Hematopoietic multipotent progenitor cell treated with erythropoietin and hydrocortisone succinate and interleukin-3 and kit ligand, for 17 days (in vitro differentiated cells): Measurements from ENCODE around the gene SOX18.

Experiments used
- DNase-seq: peaks from one replicate; pipeline ENCODE4 v3.0.0-alpha.2; 2015; ENCODE audit warnings: low spot score

Gene SOX18

GRCh38 chr20:64051561-64052325 lies 2.3 kb upstream of the SOX18 start:
- no peak for DNase-seq

- DNase-seq = no peak
Measured at GRCh38 chr20:64051033-64051452, 1.6 kb upstream of the SOX18 start.

GRCh38 chr20:64050261-64051032 lies 1.0 kb upstream of the SOX18 start:
- no peak for DNase-seq

GRCh38 chr20:64049878-64050260 lies 430 bp upstream of the SOX18 start:
- DNase-seq = no peak

- DNase-seq = no peak
Measured at GRCh38 chr20:64048402-64049044, 916 bp downstream of the SOX18 start.

- DNase-seq = no peak
Measured at GRCh38 chr20:64047968-64048401, 1.5 kb downstream of the SOX18 start.

GRCh38 chr20:64047046-64047389 lies 2.4 kb downstream of the SOX18 start:
- DNase-seq = no peak

- no peak for DNase-seq
Measured at GRCh38 chr20:64045346-64046011, 4.0 kb downstream of the SOX18 start.

GRCh38 chr20:64044484-64045247 lies 4.8 kb downstream of the SOX18 start:
- DNase-seq = no peak

- no peak for DNase-seq
Measured at GRCh38 chr20:64043768-64044167, 5.7 kb downstream of the SOX18 start.

GRCh38 chr20:64042054-64042781 lies 7.2 kb downstream of the SOX18 start:
- no peak for DNase-seq

- DNase-seq = no peak
Measured at GRCh38 chr20:64041781-64042053, 7.7 kb downstream of the SOX18 start.

- DNase-seq = no peak
Measured at GRCh38 chr20:64041040-64041780, 8.2 kb downstream of the SOX18 start.

- DNase-seq = no peak
Measured at GRCh38 chr20:64040231-64041039, 9.0 kb downstream of the SOX18 start.

- DNase-seq = no peak
Measured at GRCh38 chr20:64039293-64040160, 9.9 kb downstream of the SOX18 start.

GRCh38 chr20:64038565-64039292 lies 10.7 kb downstream of the SOX18 start:
- DNase-seq = no peak

- DNase-seq = no peak
Measured at GRCh38 chr20:64038224-64038564, 11.2 kb downstream of the SOX18 start.
